Fibroblast of lung (primary cell): Measurements from ENCODE around the gene DCHS2. TPM values are rescaled to one million over a fixed set of nuclear protein-coding genes. Genes with fewer than 3 reads are reported as not detected.

Source experiments
- DNase-seq, 2 donors: peaks; one replicate each; pipeline versions ENCODE4 v3.0.0 to v3.0.0-alpha.2; 2010; ENCODE audit warnings: low read depth in 2 of 2
- H2AFZ ChIP-seq: 2 replicates; pipeline ENCODE4 v1.5.1; 2012; ENCODE audit warnings: low read length, control low read depth, inconsistent platforms
- H3K27ac ChIP-seq: 2 replicates; pipeline ENCODE4 v1.5.1; 2011; ENCODE audit warnings: low read length, control low read depth; ENCODE audit not compliant: insufficient read depth
- H3K27me3 ChIP-seq: 2 replicates; pipeline ENCODE4 v1.5.1; 2011; ENCODE audit warnings: mild to moderate bottlenecking, low read length; ENCODE audit not compliant: control insufficient read depth, insufficient read depth
- H3K36me3 ChIP-seq: 2 replicates; pipeline ENCODE4 v1.5.1; 2011; ENCODE audit warnings: low read length; ENCODE audit not compliant: control insufficient read depth, insufficient read depth
- H3K4me1 ChIP-seq: 2 replicates; pipeline ENCODE4 v1.5.1; 2011; ENCODE audit warnings: low read length; ENCODE audit not compliant: control insufficient read depth, insufficient read depth; ENCODE audit errors: extremely low read depth
- H3K4me2 ChIP-seq: 2 replicates; pipeline ENCODE4 v1.5.1; 2011; ENCODE audit warnings: low read length, control low read depth; ENCODE audit not compliant: insufficient read depth; ENCODE audit errors: extremely low read depth
- H3K4me3 ChIP-seq, 4 experiments: fragments of 200-600 bp in 1 of 4; sonication (generic) in 1 of 4; replicated peaks in 1 of 4; 2 replicates each; pipeline ENCODE4 v1.5.1; 2011 to 2016; ENCODE audit warnings: low read length in 4 of 4, low read depth in 3 of 4, mild to moderate bottlenecking in 3 of 4, control low read depth in 2 of 4, inconsistent platforms in 1 of 4, mixed read lengths in 1 of 4; ENCODE audit not compliant: insufficient read depth in 1 of 4; ENCODE audit errors: control extremely low read depth in 1 of 4
- H3K79me2 ChIP-seq: 2 replicates; pipeline ENCODE4 v1.5.1; 2012; ENCODE audit warnings: mild to moderate bottlenecking, low read length, inconsistent platforms; ENCODE audit not compliant: control insufficient read depth, insufficient read depth
- H3K9ac ChIP-seq: 2 replicates; pipeline ENCODE4 v1.5.1; 2011; ENCODE audit warnings: mild to moderate bottlenecking, low read length, control low read depth; ENCODE audit not compliant: insufficient read depth
- H3K9me3 ChIP-seq: 2 replicates; pipeline ENCODE4 v1.5.1; 2012; ENCODE audit warnings: low read depth, low read length; ENCODE audit not compliant: control insufficient read depth, insufficient read depth
- H4K20me1 ChIP-seq: 2 replicates; pipeline ENCODE4 v1.5.1; 2011; ENCODE audit warnings: low read length; ENCODE audit not compliant: control insufficient read depth, insufficient read depth; ENCODE audit errors: extremely low read depth
- EZH2 ChIP-seq: IDR thresholded peaks from 2 replicates; pipeline ENCODE4 v1.5.1; 2012; ENCODE audit warnings: low read length, control low read depth, mild to moderate bottlenecking; ENCODE audit errors: missing control alignments
- polyA plus RNA-seq, 2 donors: library from polyadenylated mRNA; depleted of rRNA in 1 of 2; stranded (reverse) in 1 of 2; unstranded in 1 of 2; fragments of >200 nt; gene quantifications; 2 replicates each; pipeline ENCODE4 v1.2.1, GENCODE V29; 2011 to 2012; ENCODE audit warnings: missing spikeins in 1 of 2
- total RNA-seq: library from RNA; depleted of rRNA; stranded (reverse); fragments of >200 nt; gene quantifications from 2 replicates; pipeline ENCODE4 v1.2.1, GENCODE V29; 2014
- TF ChIP-seq, protein P1 (sequence below), 2 donors: IDR thresholded peaks in 1 of 2; conservative IDR thresholded peaks in 1 of 2; 1 replicate in 1 of 2; 2 replicates in 1 of 2; pipeline ENCODE4 v1.5.1; 2011 to 2012; ENCODE audit warnings: low read length in 2 of 2, control low read depth in 1 of 2, inconsistent platforms in 1 of 2, low read depth in 1 of 2, mild to moderate bottlenecking in 1 of 2

The DCHS2 gene
- total and polyA plus RNA-seq, 2 donors (not counting 1 experiment from before 2014, with no cell fraction given) = not detected

DNA sequence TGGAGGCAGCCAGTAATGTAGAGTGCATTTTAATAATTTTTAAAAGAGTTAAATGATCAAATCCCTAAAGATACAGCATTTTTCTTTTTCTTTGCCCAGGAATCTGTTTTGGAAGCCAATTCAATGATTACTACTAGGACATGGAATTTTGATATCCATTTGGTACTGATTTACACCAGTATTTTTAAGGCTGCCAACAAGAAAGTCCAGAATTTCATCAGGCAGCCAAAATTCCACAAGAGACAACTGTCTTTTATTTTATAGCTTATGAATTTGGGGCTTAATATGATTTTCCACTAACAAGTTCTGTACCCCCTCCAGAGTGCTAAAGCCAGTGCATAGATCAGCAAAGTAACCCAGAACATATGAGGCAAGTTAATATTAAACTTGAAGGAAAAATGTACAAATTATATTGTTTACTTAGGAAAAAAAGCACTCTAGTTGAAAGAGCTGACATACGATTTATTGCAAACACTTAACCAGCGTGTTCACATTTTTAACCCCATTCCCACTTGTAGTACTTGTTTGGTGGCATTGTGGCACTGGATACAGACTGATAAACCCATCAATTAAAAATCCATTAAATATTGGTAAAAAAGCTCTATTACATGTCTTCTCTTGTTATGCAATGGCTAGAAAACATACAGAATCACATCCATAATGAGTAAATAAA is 259.7 kb downstream of the DCHS2 start:
- H4K20me1 ChIP-seq = no peaks in the 10 kb centered on the region
- no peak overlapping the region for H3K9ac ChIP-seq
- H3K27ac ChIP-seq = no peak overlapping the region
- H3K36me3 ChIP-seq = no peaks in the 10 kb centered on the region
- no peaks in the 10 kb centered on the region for H3K9me3 ChIP-seq
- H3K27me3 ChIP-seq = no peaks in the 10 kb centered on the region
- TF ChIP-seq, protein P1, sequence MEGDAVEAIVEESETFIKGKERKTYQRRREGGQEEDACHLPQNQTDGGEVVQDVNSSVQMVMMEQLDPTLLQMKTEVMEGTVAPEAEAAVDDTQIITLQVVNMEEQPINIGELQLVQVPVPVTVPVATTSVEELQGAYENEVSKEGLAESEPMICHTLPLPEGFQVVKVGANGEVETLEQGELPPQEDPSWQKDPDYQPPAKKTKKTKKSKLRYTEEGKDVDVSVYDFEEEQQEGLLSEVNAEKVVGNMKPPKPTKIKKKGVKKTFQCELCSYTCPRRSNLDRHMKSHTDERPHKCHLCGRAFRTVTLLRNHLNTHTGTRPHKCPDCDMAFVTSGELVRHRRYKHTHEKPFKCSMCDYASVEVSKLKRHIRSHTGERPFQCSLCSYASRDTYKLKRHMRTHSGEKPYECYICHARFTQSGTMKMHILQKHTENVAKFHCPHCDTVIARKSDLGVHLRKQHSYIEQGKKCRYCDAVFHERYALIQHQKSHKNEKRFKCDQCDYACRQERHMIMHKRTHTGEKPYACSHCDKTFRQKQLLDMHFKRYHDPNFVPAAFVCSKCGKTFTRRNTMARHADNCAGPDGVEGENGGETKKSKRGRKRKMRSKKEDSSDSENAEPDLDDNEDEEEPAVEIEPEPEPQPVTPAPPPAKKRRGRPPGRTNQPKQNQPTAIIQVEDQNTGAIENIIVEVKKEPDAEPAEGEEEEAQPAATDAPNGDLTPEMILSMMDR (conservative IDR thresholded peaks at IDR 0.05 in 1 of 2, IDR thresholded peaks at IDR 0.05 in 1 of 2; ENCODE audit: low read depth in 1 of 2, low read length in 2 of 2) = no peak
- no peak for TF ChIP-seq EZH2
- DNase-seq = no peak
- H3K79me2 ChIP-seq = no peaks in the 10 kb centered on the region
- H2AFZ ChIP-seq = no peak overlapping the region
- H3K4me1 ChIP-seq = no peaks in the 10 kb centered on the region
- no peak overlapping the region for H3K4me3 ChIP-seq
- no peak overlapping the region for H3K4me2 ChIP-seq

DNA sequence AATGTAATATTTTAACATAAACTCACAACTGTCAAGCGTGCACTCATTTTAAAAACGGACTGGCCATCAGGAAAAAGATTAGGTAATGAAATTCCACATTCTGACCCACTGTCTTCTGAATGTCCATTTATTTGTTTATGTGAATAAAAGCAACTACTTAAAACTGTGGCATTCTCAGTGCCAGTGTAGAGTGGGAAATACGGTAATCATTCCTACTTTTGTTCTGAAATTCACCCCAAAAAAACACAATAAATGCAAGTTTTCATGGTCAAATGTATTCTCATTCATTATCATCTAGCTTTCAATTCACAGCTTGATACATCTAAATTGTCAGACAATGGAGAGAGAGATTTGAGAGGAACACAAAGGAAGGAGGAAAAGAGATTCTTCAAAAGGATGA is 260.9 kb downstream of the DCHS2 start:
- Histone ChIP-seq H3K27ac (no peak overlapping the region), H3K9me3 (no peaks in the 10 kb centered on the region), H3K9ac (no peak overlapping the region), H3K79me2 (no peaks in the 10 kb centered on the region), H3K36me3 (no peaks in the 10 kb centered on the region), H3K4me3 (no peak overlapping the region), H3K4me1 (no peaks in the 10 kb centered on the region), H4K20me1 (no peaks in the 10 kb centered on the region), H3K4me2 (no peak overlapping the region), H2AFZ (no peak overlapping the region), H3K27me3 (no peaks in the 10 kb centered on the region)
- no peak for DNase-seq
- TF ChIP-seq EZH2 = no peak
- TF ChIP-seq, protein P1 (conservative IDR thresholded peaks at IDR 0.05 in 1 of 2, IDR thresholded peaks at IDR 0.05 in 1 of 2; ENCODE audit: low read depth in 1 of 2, low read length in 2 of 2) = no peak

DNA sequence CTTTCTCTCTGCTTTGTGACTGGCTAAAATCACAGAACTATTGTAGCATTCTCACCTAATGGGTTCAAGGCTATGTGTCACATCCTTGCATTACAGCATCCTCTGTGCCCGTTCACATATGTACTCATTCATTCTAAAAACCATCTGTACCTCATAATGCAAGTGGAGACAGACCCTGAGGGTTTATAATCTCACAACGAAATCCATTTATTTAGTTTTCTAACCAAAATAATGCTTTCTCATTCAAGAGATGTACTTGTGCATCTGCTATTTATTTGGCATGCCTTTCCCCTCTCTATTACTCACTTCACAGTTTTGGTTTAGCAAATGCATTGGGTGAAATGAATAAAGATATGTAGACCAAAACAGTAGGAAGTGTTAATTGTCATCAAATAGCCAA is 261.5 kb downstream of the DCHS2 start:
- H3K79me2 ChIP-seq = no peaks in the 10 kb centered on the region
- TF ChIP-seq, protein P1 (conservative IDR thresholded peaks at IDR 0.05 in 1 of 2, IDR thresholded peaks at IDR 0.05 in 1 of 2; ENCODE audit: low read depth in 1 of 2, low read length in 2 of 2) = no peak
- no peak for TF ChIP-seq EZH2

More for the DNA sequence above, 261.5 kb downstream of the DCHS2 start:
- Histone ChIP-seq H3K27ac (no peak overlapping the region), H3K4me1 (no peaks in the 10 kb centered on the region), H3K27me3 (no peaks in the 10 kb centered on the region), H3K9ac (no peak overlapping the region), H2AFZ (no peak overlapping the region), H4K20me1 (no peaks in the 10 kb centered on the region), H3K4me2 (no peak overlapping the region), H3K4me3 (no peak overlapping the region), H3K9me3 (no peaks in the 10 kb centered on the region), H3K36me3 (no peaks in the 10 kb centered on the region)
- no peak for DNase-seq
